Prostate gland (tissue), 2 donors: ENCODE data around the gene GRXCR1.

ENCODE experiments used
- CTCF ChIP-seq, 4 experiments: fragments of 200-600 bp in 2 of 4; fragments of 450-650 bp in 2 of 4; sonication (generic) in 2 of 4; IDR thresholded peaks; 1 replicate in 3 of 4; 2 replicates in 1 of 4; pipeline ENCODE4 v1.5.1; 2016 to 2019; ENCODE audit warnings: antibody characterized with exemption in 4 of 4, mild to moderate bottlenecking in 2 of 4, moderate library complexity in 2 of 4
- POLR2A ChIP-seq: fragments of 450-650 bp; IDR thresholded peaks from one replicate; pipeline ENCODE4 v1.6.1; 2016; ENCODE audit warnings: antibody characterized with exemption, mild to moderate bottlenecking
- POLR2AphosphoS5 ChIP-seq: sonication (generic); formaldehyde crosslinking; IDR thresholded peaks from one replicate; pipeline ENCODE4 v1.6.1; 2017; ENCODE audit warnings: antibody characterized with exemption

GRCh38 chr4:42845586-42845985, 46.9 kb upstream of the GRXCR1 start:
- TF ChIP-seq CTCF (IDR thresholded peaks at IDR 0.05) (no peak), POLR2AphosphoS5 (no peak), POLR2A (no peak)
